LHCN-M2 (cell line): ENCODE data around the gene NUTM2B. TPM values are rescaled to one million over a fixed set of nuclear protein-coding genes. Genes with fewer than 3 reads are reported as not detected.
"Not testable (repeated sequence)": the region's sequence is repeated elsewhere in the genome, so short reads cannot be mapped to it uniquely, and the experiment has no call there.

Experiments used
- DNase-seq: peaks from one replicate; pipeline ENCODE4 v3.0.0-alpha.2; 2012; ENCODE audit warnings: low read depth
- total RNA-seq: library from RNA; depleted of rRNA; stranded (reverse); fragments of >200 nt; gene quantifications from 2 replicates; pipeline ENCODE4 v1.2.3, GENCODE V29; 2014; rRNA removed

The NUTM2B gene
- total RNA-seq, 1 experiment from 2014 or later, result 0.34 TPM

DNA sequence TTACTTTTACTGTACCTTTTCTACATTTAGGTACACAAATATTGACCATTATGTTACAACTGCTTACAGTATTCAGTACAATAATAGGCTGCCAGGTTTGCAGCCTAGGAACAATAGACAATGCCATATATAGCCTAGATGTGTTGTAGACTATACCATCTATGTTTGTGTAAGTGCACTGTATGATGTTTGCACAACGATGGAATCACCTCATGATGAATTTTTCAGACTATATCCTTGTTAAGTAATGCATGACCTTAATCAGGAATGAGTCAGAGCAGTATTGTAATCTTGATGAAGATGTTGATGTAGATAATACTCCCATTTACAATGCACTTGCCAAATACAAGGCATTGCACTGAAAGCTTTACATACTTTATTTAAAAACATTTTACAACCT lies 23.6 kb downstream of the NUTM2B start:
- DNase-seq, result not testable (repeated sequence)

DNA sequence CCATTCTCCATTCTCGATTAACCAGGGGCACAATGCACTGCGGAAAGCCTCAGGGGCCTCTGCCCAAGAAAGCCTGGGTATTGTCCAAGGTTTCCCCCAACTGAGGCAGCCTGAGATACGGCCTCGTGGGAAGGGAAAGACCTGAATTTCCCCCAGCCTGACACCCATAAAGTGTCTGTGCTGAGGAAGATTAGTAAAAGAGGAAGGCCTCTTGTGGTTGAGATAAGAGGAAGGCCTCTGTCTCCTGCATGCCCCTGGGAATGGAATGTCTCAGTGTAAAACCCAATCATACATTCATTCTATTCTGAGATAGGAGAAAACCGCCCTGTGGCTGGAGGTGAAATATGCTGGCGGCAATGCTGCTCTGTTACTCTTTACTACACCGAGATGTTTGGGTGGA lies 41.8 kb downstream of the NUTM2B start:
- DNase-seq, result not testable (repeated sequence)

DNA sequence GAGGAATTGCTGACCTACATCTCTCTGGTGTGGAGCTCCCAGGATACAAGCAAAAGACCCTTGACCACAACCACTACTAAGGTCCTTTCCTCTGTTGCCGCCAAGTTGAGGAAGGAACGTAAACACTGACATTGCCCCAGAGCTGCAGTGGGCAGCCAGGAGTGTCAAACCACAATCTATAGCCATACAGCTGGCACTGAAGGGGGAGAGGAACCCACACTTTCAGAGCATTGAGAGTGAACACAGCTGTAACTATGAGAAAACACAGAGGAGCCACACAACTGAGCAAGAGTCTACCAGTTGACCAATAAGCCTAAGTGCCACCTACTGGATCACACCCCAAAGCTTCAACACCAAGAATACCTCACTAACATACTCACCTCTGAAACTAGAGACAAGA lies 45.5 kb downstream of the NUTM2B start:
- DNase-seq, result not testable (repeated sequence)

DNA sequence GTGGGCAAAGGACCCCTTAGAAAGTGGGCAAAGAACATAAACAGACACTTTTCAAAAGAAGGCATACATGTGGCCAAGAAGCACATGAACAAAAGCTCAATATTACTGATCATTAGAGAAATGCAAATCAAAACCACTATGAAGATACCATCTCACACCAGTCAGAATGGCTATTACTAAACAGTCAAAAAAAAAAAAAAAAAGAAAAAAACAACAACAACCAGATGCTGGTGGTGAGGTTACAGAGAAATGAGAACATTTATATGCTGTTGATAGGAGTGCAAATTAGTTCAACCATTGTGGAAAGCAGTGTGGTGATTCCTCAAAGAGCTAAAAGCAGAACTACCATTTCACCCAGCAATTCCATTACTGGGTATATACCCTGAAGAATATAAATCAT lies 50.6 kb downstream of the NUTM2B start:
- not testable (repeated sequence) for DNase-seq

DNA sequence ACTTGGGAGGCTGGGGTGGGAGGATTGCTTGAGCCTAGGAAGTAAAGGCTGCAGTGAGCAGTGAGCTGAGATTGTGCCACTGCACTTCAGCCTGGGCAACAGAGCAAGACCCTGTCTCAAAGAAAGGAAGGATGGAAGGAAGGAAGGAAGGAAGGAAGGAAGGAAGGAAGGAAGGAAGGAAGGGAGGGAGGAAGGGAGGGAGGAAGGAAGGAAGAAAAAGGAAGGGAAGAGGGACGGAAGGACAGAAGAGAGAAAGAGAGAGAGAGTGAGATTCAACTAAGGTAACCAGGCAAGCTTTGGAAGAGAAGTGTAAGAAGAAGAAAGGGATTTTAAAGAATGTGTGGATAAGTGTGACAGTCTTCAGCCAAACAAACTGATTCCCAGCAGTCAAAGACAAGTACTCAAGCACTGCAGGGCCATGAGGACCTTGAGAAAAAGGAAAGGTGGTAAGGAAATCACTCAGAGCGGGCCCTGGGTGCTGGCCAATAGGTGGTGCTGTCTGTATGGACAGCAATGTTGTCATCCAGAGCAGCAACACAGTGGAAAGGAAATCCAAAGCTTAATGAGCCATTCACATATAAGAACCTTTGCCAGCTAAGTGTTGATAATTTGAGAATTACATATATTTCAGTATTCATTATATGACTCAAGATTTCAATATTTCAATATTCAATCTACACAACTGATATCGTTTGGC lies 55.4 kb downstream of the NUTM2B start:
- DNase-seq, result peak; percentile 10

Other genes with a start within 250 kb of the NUTM2B start
- 0.45 and 0.63 TPM in 2 replicates for gene EIF5AL1, start 190.7 kb upstream of the NUTM2B start, total RNA-seq
- gene SFTPA2, start 142.8 kb upstream of the NUTM2B start, total RNA-seq, result not detected in 2 replicates
- not detected in 2 replicates for gene SFTPA1, start 92.3 kb upstream of the NUTM2B start, total RNA-seq
- gene NUTM2E, start 123.5 kb downstream of the NUTM2B start, total RNA-seq, result 0.06 TPM in 1 of 2 replicates, not detected in the other
- not detected in 2 replicates for gene SFTPD, start 245.9 kb downstream of the NUTM2B start, total RNA-seq